Testis (tissue), 3 donors: Measurements from ENCODE around the gene OCA2. TPM values are rescaled to one million over a fixed set of nuclear protein-coding genes. Genes with fewer than 3 reads are reported as not detected.

Experiments
- DNase-seq: peaks from one replicate; pipeline ENCODE4 v3.0.0-alpha.2; 2019
- H3K27ac ChIP-seq, 2 donors: fragments of 200-600 bp; sonication (generic); one replicate each; pipeline ENCODE4 v1.5.1; 2019
- H3K27me3 ChIP-seq: fragments of 200-600 bp; sonication (generic); one replicate; pipeline ENCODE4 v1.5.1; 2019
- H3K36me3 ChIP-seq: fragments of 200-600 bp; sonication (generic); one replicate; pipeline ENCODE4 v1.5.1; 2017; ENCODE audit warnings: low read depth; ENCODE audit errors: missing control alignments
- H3K4me1 ChIP-seq: fragments of 200-600 bp; sonication (generic); one replicate; pipeline ENCODE4 v1.5.1; 2019
- H3K4me3 ChIP-seq, 2 donors: fragments of 200-600 bp; sonication (generic); one replicate each; pipeline ENCODE4 v1.5.1; 2017 to 2019
- H3K9me3 ChIP-seq: fragments of 200-600 bp; sonication (generic); one replicate; pipeline ENCODE4 v1.5.1; 2017
- POLR2A ChIP-seq: fragments of 450-650 bp; IDR thresholded peaks from one replicate; pipeline ENCODE4 v1.6.1; 2017; ENCODE audit warnings: antibody characterized with exemption, mild to moderate bottlenecking, moderate library complexity
- WGBS, 2 donors: methylation state at CpG; one replicate each; pipeline ENCODE4 v1.1.5; 2018; 5-methylcytosine and 5-hydroxymethylcytosine counted together
- intact Hi-C: fragments of 100-400 bp; cut with DNase I; formaldehyde crosslinking; loops from one replicate; pipeline ENCODE4 v1.15.1; 2023; ENCODE audit warnings: low total_unique reads
- polyA plus RNA-seq: library from polyadenylated mRNA; stranded (reverse); fragments of 350-450 nt; fragmentation: Illumina TruSeq; extraction: RNeasy Lipid Tissue Mini Kit (QIAGEN cat#74804); gene quantifications from one replicate; pipeline ENCODE4 v1.2.3, GENCODE V29; 2014; ENCODE audit warnings: low read depth, low replicate concordance; ENCODE audit not compliant: insufficient read depth
- total RNA-seq, 2 donors: library from RNA; depleted of rRNA; stranded (reverse); fragments of >200 nt; gene quantifications; one replicate each; pipeline ENCODE4 v1.2.3, GENCODE V29; 2016
- TF ChIP-seq, protein P1 (sequence below), 3 experiments: fragments of 450-650 bp in 2 of 3; fragments of 200-600 bp in 1 of 3; sonication (generic) in 1 of 3; IDR thresholded peaks; one replicate each; pipeline ENCODE4 v1.5.1; 2016 to 2019; ENCODE audit warnings: antibody characterized with exemption in 3 of 3, mild to moderate bottlenecking in 2 of 3, moderate library complexity in 1 of 3

OCA2 gene
- total and polyA plus RNA-seq, 3 donors from 2014 or later: 2.6 to 7.2 (median 4.5) TPM

DNA sequence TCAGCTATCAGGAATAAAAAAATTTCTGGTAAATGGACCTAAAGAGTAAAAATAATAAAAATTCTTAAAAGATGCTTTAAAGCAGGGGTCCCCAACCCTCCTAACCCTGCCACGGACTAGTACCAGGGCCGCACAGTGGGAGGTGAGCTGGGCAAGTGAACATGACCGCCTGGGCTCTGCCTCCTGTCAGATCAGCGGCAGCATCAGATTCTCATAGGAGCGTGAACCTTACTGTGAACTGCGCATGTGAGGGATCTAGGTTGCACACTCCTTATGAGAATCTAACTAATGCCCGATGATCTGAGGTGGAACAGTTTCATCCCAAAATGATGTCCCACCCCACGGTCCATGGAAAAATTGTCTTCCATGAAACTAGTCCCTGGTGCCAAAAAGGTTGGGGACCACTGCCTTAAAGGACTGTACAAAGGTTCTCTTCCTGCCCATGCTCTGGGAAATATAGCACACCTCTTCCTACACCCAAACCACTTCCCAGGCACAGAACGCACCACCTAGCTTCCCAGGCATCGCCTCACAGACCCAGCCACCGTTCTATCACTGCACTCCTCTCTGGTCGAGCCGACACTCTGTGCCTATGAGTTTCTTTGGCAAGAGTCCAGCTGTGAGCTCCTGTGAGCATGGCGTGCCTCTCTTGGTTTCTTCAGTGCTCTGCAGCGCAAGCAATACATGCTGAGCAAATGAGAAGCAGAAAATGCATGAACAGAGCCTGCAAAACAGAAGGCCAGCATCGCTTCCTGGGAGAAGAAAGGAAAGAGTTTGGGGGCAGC is 104.9 kb downstream of the OCA2 start:
- no peaks in the 10 kb centered on the region for H3K27me3 ChIP-seq
- no peak overlapping the region for H3K4me3 ChIP-seq
- intact Hi-C loops: no loop called here
- H3K9me3 ChIP-seq: no peaks in the 10 kb centered on the region
- H3K27ac ChIP-seq: no peak overlapping the region
- no peaks in the 10 kb centered on the region for H3K4me1 ChIP-seq
- no peaks in the 10 kb centered on the region for H3K36me3 ChIP-seq
- DNase-seq: no peak
- WGBS, 2 donors: 88% methylated on average over 13 to 16 of the region's 16 CpGs
- no peak for TF ChIP-seq POLR2A
- TF ChIP-seq, protein P1, sequence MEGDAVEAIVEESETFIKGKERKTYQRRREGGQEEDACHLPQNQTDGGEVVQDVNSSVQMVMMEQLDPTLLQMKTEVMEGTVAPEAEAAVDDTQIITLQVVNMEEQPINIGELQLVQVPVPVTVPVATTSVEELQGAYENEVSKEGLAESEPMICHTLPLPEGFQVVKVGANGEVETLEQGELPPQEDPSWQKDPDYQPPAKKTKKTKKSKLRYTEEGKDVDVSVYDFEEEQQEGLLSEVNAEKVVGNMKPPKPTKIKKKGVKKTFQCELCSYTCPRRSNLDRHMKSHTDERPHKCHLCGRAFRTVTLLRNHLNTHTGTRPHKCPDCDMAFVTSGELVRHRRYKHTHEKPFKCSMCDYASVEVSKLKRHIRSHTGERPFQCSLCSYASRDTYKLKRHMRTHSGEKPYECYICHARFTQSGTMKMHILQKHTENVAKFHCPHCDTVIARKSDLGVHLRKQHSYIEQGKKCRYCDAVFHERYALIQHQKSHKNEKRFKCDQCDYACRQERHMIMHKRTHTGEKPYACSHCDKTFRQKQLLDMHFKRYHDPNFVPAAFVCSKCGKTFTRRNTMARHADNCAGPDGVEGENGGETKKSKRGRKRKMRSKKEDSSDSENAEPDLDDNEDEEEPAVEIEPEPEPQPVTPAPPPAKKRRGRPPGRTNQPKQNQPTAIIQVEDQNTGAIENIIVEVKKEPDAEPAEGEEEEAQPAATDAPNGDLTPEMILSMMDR (IDR thresholded peaks at IDR 0.05): no peak

DNA sequence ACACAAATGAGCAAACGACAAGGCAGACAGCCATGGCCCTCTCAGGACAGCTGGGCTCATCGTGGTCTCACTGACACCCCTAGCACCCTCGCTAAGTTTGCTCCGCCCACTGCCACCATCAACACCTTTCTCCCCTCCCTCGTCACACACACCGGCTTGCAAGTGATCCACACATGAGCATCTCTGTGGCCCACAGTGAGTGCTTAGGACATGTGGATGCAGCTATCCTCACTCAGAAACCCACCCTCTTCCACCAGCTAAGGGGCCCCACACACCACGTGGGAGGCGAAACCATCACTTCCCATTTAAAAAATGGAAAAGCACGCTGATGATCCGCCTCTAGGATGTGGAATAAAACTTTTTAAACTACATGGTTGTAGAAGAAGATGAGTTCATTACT is 105.6 kb downstream of the OCA2 start:
- no peak for DNase-seq
- intact Hi-C loops: no loop called here
- no peaks in the 10 kb centered on the region for H3K27me3 ChIP-seq
- 91 to 92% methylated on average over 10 of the region's 10 CpGs for WGBS, 2 donors
- no peaks in the 10 kb centered on the region for H3K9me3 ChIP-seq
- H3K27ac ChIP-seq: no peak overlapping the region
- H3K4me3 ChIP-seq: no peak overlapping the region
- TF ChIP-seq, protein P1 (IDR thresholded peaks at IDR 0.05): no peak
- TF ChIP-seq POLR2A: no peak
- no peaks in the 10 kb centered on the region for H3K36me3 ChIP-seq
- no peaks in the 10 kb centered on the region for H3K4me1 ChIP-seq

DNA sequence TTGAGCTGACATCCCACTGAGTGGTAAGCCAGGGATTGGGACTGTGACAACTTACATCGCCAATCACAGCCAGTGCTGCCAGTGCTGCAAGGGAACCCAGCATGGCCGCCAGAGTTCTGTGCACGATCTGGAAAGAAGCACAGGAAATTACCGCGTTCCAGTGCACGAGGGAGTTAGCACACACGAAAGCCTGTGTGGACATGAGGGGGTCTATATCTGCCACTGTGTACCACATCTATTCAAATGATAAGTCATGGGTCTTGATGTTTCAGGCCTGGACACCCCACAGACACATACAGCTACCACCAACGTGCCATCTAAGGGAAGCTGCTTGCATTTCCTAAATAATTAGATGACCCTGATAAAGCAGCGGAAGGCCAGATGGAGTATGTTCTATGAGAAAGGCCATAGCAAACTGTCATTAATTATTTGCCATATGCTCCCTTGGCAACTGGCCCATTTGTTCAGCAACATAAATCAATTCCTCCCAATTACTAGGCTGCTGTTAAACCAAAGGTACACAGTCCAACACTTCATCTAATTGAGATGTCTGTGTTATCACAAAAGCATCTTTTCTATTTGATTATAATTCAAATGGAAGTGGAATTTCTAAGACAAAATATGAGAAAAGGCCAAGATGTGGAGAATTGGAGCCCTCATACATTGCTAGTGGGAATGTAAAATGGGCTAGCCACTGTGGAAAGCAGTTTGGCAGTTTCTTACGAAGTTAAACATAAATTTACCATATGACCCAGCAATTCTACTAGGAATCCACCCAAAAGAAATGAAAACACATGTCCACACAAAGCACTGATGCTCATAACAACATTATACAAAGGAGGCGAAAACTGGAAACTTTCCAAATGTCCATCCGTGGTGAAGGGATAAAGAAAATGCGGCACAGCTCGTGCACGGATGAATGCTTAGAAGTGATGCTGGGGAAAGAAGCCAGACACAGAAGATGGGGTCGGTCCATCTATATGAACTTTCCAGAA is 108.3 kb downstream of the OCA2 start:
- TF ChIP-seq, protein P1 (IDR thresholded peaks at IDR 0.05): no peak
- TF ChIP-seq POLR2A: no peak
- Histone ChIP-seq H3K4me3 (no peak overlapping the region), H3K36me3 (no peaks in the 10 kb centered on the region), H3K27ac (no peak overlapping the region), H3K4me1 (no peaks in the 10 kb centered on the region), H3K27me3 (no peaks in the 10 kb centered on the region), H3K9me3 (no peaks in the 10 kb centered on the region)
- DNase-seq: no peak
- intact Hi-C loops: no loop called here
- WGBS, 2 donors: 66 to 76% methylated on average over 16 of the region's 16 CpGs

DNA sequence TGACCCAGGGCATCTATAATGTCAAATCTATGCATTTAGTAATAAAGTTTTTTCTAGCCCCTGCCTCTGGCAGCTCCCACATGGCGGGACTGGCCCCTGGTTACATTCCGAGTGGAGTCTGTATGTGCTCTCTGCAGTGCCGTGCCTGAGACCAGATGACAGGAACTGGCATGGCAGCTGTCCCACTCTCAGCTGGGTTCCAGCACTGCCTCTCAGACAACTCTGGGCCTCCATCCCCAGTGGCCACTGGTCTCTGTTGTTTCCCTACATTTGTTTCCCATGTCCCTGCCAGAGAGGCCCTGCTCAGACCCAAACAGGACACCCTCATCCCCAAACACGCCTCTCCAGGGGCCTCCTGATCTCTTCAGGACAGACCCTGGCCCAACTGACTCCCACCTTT is 109.3 kb downstream of the OCA2 start:
- Histone ChIP-seq H3K4me1 (no peaks in the 10 kb centered on the region), H3K27ac (no peak overlapping the region), H3K4me3 (no peak overlapping the region), H3K27me3 (no peaks in the 10 kb centered on the region), H3K9me3 (no peaks in the 10 kb centered on the region), H3K36me3 (no peaks in the 10 kb centered on the region)
- intact Hi-C loops: no loop called here
- TF ChIP-seq POLR2A: no peak
- TF ChIP-seq, protein P1 (IDR thresholded peaks at IDR 0.05): no peak
- WGBS, 2 donors: 89 to 95% methylated on average over 4 of the region's 4 CpGs
- no peak for DNase-seq
